Activated naive CD4-positive, alpha-beta T cell treated with anti-CD3 and anti-CD28 coated beads, Interleukin-2, amount 10 ng/mL, durations not matched to agents 5 hours and 36 hours (primary cell): ENCODE results near the gene FOXA3. TPM values are rescaled to one million over a fixed set of nuclear protein-coding genes. Genes with fewer than 3 reads are reported as not detected.

Source experiments
- total RNA-seq, 2 experiments: library from RNA; stranded (reverse); gene quantifications; one replicate each; pipeline ENCODE4 v1.2.3, GENCODE V29; 2021

The FOXA3 gene
- not detected for total RNA-seq

DNA sequence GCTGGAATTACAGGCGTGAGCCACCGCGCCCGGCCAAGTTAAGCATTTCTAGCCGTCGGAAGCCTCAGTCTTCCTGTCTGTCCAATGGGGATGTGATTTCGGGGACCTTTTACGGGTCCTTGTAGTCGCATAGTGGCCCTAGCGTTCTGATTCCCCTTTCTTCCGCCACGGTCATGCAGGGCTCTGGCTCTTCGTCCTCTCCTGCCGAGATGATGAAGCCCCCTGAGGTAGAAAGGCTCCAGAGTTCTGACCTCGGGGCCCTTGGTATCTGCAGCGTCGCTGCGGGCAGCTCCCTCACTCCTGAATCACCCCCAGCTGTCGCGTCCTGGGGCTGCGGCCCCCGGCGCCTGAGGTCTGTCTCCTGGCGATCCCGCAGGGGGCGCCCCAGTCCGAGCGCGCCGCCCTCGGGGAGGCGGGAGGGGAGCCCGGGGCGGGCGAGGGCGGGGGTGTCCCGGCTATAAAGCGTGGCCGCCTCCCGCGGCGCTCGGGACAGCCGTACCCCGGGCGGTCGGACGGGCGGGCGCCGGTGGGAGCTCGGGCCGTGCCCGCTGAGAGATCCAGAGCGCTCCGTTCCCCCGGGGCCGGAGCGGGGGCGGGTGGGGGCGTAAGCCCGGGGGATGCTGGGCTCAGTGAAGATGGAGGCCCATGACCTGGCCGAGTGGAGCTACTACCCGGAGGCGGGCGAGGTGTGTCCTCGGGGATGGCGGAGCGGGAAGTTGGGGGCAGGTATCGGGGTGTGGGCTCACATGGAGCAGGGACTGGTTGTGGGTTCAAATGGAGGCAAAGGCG is at the start of gene FOXA3:
TSS of gene FOXA3 (plus strand) at position 487 of the 789 bp plus-strand sequence. CDS start at position 618, 131 bp downstream.

DNA sequence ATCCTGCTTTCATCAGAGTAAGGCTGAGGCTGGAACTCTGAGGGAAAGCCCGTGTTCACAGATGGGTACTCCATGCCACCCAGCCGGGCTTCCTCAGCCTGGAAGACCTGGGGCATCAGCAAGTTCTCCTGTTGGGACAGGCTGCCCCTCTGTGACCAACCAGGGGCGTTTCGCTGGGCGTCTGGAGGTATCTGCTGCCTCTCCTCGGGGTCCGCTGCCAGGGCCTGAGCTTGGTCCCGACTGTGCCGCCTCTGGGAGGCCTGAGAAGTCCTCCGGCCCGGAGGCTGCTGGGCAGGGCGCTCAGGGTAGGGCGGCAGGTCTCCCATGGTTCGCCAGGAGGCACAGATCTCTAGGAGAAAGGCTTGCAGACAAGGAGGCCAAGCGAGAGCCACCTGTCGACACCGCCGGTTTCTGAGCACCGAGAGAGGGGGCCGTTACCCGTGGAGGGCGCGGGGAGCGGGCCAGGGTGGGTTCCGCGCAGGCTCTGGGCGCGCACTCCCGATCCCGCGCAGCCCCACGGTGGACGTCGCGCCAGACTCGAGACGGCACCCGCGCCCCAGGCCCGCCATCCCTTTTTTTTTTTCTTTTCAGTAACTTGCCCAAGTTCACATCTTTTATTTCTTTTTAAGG is 49.2 kb upstream of the FOXA3 start, which contains the start of gene RSPH6A:
TSS of gene RSPH6A (minus strand) at position 458 of the 630 bp plus-strand sequence. CDS start at position 326, 132 bp downstream.

DNA sequence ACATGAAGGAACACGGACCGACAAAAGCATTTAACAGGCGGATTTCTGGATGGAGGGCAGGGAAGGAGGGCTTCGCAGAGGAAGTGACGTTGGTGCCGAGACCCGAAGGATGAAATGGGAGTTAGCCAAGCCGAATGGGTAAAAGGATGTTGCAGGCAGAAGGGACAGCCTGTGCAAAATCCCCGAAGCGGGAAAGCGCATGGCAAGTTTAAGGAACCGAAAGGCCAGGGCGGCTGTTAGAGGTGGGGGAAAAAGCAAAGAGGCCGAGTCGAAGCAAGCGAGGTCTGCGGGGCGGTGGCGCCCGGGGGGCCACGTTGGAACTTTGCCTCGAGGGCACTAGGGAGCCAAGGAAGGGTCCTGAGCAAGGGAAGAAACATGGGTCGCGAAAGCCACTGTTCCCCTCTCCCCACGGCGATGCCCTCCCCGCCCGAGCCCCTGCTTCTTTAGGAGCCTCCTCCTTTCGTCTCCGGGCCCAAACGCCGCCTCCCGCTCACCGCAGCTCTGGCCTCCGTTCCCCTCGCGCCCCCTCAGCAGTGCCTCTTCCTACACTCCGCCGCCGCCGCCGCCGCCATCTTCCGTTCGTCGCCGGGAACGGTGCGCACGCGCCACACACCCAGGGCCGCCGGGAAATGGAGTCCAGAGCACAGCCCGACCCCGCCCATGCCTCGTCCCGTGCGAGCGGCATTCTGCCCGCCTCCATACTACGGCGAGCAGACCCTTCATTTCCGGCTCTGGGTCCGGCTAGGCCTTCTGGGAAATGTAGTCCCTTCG is 1.4 kb upstream of the FOXA3 start, which contains the start of gene SYMPK:
TSS of gene SYMPK (minus strand) at position 584 of the 771 bp plus-strand sequence. CDS start 8,652 bp downstream, outside the sequence.

DNA sequence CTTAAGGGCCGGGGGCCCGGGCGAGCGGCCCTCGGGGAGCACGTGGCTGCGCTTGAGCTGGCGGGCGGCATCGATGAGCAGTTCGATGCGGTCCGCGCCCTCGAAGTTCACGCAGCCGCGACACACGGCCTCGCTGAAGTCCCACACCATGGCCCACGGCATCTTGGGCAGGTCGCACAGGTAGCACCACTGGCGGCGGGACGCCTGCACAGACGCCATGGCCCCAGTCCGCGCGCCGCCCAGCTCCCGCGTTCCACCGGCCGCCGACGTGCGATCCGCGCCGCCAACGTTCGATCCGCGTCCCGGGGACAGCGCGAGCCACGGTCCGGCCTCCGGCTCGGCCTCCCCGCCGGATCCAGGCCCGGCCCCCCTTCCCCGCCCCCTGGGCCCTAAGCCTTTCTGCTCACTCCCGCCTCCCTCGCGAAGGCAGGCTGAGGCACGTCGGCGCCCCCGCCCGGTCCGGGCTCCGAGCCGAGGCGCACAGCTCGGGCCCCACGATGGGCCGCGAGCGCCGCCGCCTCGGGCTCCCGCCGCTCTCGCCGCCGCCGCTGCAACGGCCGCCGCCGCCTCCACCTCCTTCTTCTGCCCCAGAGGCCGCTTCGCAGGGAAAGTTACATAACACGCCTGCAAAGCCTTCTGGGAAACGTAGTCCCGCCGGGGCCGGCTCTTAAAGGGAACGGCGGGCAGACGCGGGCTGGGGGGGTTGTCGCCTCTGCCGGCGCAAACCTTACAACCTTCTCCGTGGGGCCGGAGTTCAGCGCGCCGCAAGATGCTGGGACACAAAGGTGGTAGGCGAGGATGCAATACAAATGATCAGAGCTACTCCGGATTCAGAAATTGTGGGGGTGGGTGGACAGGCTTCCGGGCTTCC is 21.7 kb downstream of the FOXA3 start, which contains the start of gene IRF2BP1:
TSS of gene IRF2BP1 (minus strand) at position 586 of the 871 bp plus-strand sequence. CDS start at position 219, 367 bp downstream.

DNA sequence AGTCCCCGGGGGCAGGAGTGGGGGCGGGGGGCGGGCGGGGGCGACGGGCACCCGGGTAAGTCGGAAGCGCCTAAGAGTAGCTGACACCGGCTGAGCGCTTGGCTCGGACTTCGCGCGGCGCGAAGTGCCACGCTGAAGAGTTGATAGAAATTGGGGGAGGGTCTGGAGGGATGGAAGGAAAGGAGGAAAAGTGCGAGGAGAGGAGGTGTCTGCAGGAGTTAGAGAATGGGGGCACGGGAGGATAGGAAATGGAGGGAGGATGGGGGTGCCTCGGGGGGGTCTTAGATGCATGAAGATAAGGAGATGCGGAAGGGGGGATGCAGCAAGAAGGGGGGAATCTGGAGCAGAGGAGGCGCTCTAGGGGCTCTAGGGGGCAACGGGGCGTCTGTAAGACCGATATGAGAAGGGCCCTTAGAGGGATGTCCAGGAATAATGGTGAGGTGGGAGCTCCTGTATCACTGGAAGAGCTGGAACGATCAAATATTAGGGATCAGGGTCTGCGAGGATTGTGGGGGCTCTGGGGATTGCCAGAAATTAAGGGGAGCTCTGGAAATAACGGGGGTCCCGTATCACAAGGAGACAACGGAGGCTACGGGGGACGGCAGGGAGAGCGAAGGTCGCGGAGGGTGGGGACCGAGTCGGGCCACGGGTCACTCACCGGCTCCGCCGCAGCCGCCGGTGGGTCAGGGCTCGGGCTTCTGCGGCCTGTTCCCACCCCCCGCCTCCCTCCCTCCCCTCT is 38.0 kb downstream of the FOXA3 start, which contains the start of gene MYPOP:
TSS of gene MYPOP (minus strand) at position 702 of the 739 bp plus-strand sequence. CDS start 840 bp downstream, outside the sequence.

DNA sequence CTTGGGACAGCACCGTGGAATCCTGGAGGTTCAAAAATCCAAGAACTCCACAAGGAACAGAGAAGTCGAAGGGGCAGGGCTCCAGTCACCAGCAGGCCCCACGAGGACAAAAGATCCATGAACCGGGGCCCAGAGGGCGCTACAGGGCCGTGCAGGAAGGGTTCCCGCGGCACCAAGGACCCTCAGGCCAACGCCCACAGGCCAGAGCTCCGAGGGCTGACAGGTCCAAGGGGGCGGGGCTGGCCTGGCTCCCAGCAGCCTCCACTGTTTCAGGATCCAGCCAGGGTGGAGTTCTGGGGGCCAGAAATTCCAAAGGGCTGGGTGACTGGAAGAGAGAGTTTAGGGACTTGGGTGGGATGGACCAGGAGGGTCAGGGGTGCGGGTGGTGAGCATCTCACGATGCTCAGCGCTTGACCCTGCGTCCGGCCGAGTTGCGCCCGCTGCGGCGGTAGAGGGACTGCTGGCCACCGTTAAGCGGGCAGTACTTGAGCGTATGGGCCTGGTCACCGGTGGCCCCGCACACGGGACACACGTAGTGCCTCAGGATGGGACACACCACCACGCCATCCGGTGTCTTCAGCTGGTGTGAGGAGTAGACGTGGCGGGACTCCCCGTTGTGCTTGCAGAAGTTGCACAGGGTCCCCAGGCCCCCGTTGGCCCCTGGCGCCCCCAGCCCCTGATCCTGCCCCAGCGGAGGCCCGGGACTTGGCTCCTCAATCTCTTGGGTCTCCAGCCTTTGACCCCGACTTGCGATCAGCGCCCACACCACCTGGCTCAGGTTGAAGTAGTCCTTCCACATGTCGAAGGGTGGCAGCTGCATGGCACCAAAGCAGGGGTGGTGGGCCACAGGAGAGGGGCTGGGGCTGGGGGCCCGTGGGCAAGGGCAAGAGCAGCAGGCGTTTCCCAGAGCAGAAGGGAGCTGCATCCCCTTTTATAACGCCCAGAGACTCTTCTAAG is 50.0 kb downstream of the FOXA3 start, which contains the start of gene NANOS2:
TSS of gene NANOS2 (minus strand) at position 905 of the 957 bp plus-strand sequence. CDS start at position 820, 85 bp downstream.

Other genes starting within 250 kb of the FOXA3 start
- 10 to 100 TPM; 94.8 to 97.6 TPM for gene EML2, start 224.9 kb upstream of the FOXA3 start, total RNA-seq
- 1 to 10 TPM; 4.2 to 4.8 TPM for gene GIPR, start 196.1 kb upstream of the FOXA3 start, total RNA-seq
- 100 to 1,000 TPM; 575 to 607 TPM for gene SNRPD2, start 172.4 kb upstream of the FOXA3 start, total RNA-seq
- 1 to 10 TPM; 6.7 to 8.4 TPM for gene QPCTL, start 171.7 kb upstream of the FOXA3 start, total RNA-seq
- gene FBXO46, start 133.4 kb upstream of the FOXA3 start, total RNA-seq = 10 to 100 TPM; 33.6 to 40.3 TPM
- not detected for gene MEIOSIN, start 130.9 kb upstream of the FOXA3 start, total RNA-seq
- 1 to 10 TPM; 1.0 to 1.2 TPM for gene SIX5, start 95.1 kb upstream of the FOXA3 start, total RNA-seq
- gene DMPK, start 81.8 kb upstream of the FOXA3 start, total RNA-seq = 10 to 100 TPM; 24.8 to 27.0 TPM
- gene DMWD, start 71.5 kb upstream of the FOXA3 start, total RNA-seq = 10 to 100 TPM; 46.7 to 47.1 TPM
- under 1 TPM; 0.28 to 0.34 TPM for gene RSPH6A, start 49.0 kb upstream of the FOXA3 start, total RNA-seq
- gene SYMPK, start 1.2 kb upstream of the FOXA3 start, total RNA-seq = 10 to 100 TPM; 78.7 to 83.3 TPM
- gene IRF2BP1, start 21.8 kb downstream of the FOXA3 start, total RNA-seq = 10 to 100 TPM; 20.2 to 20.8 TPM
- 10 to 100 TPM; 10.1 to 10.8 TPM for gene MYPOP, start 38.3 kb downstream of the FOXA3 start, total RNA-seq
- gene NANOS2, start 50.5 kb downstream of the FOXA3 start, total RNA-seq = not detected
- gene NOVA2, start 109.5 kb downstream of the FOXA3 start, total RNA-seq = under 1 TPM; 0.17 to 0.18 TPM
- gene CCDC61, start 131.1 kb downstream of the FOXA3 start, total RNA-seq = 10 to 100 TPM; 26.9 to 27.9 TPM
- not detected for gene PGLYRP1, start 158.7 kb downstream of the FOXA3 start, total RNA-seq
- gene IGFL4, start 176.7 kb downstream of the FOXA3 start, total RNA-seq = not detected